Measurements from ENCODE around the gene GPR161.

Gene GPR161

DNA sequence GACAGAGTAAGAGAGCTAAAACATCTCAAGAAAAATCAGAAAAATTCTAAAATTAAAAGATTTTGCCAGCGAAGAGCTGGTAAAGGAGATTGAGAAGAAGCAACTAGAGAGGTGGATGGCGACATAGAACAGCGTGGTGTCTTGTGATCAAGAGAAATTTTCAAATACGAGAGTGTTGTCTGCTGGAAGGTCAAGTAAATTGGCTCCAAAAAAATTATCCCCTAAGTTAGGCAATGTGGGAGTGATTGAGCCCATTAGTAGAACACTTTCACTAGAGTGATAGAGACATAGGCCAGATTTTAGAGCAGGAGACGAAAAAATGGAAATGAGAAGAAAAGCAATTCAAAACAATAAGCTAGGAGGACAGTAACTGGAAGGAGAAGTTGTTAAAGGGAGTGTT is 105.5 kb downstream of the GPR161 start:
- H3K27ac ChIP-seq = no peak overlapping the region
- no peak for TF ChIP-seq ZFX (IDR thresholded peaks at IDR 0.05; ENCODE audit: borderline replicate concordance)
- TF ChIP-seq, protein P1, sequence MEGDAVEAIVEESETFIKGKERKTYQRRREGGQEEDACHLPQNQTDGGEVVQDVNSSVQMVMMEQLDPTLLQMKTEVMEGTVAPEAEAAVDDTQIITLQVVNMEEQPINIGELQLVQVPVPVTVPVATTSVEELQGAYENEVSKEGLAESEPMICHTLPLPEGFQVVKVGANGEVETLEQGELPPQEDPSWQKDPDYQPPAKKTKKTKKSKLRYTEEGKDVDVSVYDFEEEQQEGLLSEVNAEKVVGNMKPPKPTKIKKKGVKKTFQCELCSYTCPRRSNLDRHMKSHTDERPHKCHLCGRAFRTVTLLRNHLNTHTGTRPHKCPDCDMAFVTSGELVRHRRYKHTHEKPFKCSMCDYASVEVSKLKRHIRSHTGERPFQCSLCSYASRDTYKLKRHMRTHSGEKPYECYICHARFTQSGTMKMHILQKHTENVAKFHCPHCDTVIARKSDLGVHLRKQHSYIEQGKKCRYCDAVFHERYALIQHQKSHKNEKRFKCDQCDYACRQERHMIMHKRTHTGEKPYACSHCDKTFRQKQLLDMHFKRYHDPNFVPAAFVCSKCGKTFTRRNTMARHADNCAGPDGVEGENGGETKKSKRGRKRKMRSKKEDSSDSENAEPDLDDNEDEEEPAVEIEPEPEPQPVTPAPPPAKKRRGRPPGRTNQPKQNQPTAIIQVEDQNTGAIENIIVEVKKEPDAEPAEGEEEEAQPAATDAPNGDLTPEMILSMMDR (IDR thresholded peaks at IDR 0.05) = no peak

Measured in 22Rv1 (cell line).